Transverse colon (tissue), 4 donors: ENCODE results near the gene MAP4K4.

Experiments used
- CTCF ChIP-seq, 5 experiments: fragments of 200-600 bp in 3 of 5; fragments of 450-650 bp in 2 of 5; sonication (generic) in 3 of 5; IDR thresholded peaks; 1 replicate in 2 of 5; 2 replicates in 3 of 5; pipeline ENCODE4 v1.5.1; 2016 to 2017; ENCODE audit warnings: antibody characterized with exemption in 5 of 5, inconsistent platforms in 3 of 5, mild to moderate bottlenecking in 2 of 5, moderate library complexity in 1 of 5
- EP300 ChIP-seq: sonication (generic); formaldehyde crosslinking; IDR thresholded peaks from one replicate; pipeline ENCODE4 v1.6.1; 2017; ENCODE audit warnings: antibody characterized with exemption, low read depth
- POLR2A ChIP-seq: fragments of 450-650 bp; IDR thresholded peaks from one replicate; pipeline ENCODE4 v1.6.1; 2016; ENCODE audit warnings: antibody characterized with exemption, mild to moderate bottlenecking, moderate library complexity
- POLR2AphosphoS5 ChIP-seq, 3 donors: sonication (generic); formaldehyde crosslinking; IDR thresholded peaks; one replicate each; pipeline ENCODE4 v1.6.1; 2016; ENCODE audit warnings: antibody characterized with exemption in 3 of 3

- TF ChIP-seq CTCF (IDR thresholded peaks at IDR 0.05), result no peak
- TF ChIP-seq POLR2A, result no peak
- no peak for TF ChIP-seq POLR2AphosphoS5 (IDR thresholded peaks at IDR 0.05)
- TF ChIP-seq EP300, result no peak
These were observed 69.6 kb downstream of the MAP4K4 start for GRCh38 chr2:101766871-101767739.
